Endothelial cell of hepatic sinusoid (primary cell): ENCODE results near the gene CARD14.
"Not testable (repeated sequence)": the region's sequence is repeated elsewhere in the genome, so short reads cannot be mapped to it uniquely, and the experiment has no call there.

Experiments
- in situ Hi-C: cut with HindIII; loops from 2 replicates; pipeline ENCODE4 v1.10.0; 2017; ENCODE audit warnings: low sequenced_read_pairs

CARD14 gene

GRCh38 chr17:80222376-80223141 lies 52.7 kb downstream of the CARD14 start:
- in situ Hi-C loops = no loop called here

DNA sequence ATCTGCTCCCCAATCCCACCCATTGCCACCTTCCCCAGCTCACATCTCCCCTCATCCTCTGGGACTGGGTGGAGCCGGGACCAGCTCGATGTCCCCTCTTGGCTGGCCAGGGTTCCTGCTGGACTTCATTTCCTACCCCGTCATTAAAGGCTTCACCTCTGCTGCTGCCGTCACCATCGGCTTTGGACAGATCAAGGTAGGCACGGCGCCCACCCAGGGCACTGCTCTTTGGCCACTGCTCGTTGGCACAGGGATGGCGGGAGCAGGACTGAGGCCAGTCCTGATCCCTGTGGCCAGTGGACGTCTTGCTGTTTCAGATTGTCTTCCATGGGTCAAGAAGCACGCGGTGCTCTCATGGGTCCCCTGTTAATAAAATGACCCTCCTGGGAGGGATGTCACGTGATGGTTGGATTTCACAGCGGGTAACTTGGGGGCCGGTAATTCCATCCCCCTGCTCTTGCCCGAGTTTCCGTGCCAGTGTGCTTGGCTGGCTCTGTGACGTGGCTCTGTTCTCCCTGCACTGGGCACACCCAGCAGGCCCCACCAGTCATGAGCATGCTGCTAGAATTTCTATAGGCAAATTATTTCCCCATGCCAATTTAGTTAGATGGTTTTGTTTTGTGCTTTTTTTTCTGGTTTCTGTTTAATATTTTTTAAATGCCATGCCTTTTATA lies 53.4 kb downstream of the CARD14 start:
- in situ Hi-C loops = no loop called here

DNA sequence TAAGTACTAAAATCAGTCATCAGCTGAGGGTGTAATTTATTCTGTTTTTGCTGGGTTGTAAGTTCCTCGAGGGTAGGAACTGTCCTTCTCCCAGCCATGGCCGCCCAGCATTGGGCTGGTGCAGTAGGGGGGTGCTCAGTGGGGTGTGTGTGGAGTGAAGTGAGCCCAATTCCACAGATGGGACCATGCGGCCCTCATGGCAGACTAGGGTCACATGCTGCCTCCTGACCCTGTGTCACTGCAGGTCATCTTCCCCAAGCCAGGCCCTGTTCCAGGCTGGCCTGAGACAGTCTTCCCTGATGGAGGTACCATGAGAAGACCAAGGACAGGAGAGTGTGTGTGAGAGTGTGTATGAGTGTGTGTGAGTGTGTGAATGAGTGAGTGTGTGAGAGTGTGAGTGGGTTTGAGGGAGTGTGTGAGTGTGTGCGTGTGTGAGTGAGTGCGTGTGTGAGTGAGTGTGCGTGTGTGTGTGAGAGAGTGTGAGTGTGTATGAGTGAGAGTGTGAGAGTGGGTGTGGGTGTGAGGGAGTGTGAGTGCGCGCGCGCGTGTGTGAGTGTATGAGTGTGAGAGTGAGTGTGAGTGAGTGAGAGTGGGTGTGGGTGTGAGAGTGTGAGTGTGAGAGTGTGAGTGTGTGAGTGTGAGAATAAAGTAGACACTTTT lies 54.1 kb downstream of the CARD14 start:
- in situ Hi-C loops = no loop called here

DNA sequence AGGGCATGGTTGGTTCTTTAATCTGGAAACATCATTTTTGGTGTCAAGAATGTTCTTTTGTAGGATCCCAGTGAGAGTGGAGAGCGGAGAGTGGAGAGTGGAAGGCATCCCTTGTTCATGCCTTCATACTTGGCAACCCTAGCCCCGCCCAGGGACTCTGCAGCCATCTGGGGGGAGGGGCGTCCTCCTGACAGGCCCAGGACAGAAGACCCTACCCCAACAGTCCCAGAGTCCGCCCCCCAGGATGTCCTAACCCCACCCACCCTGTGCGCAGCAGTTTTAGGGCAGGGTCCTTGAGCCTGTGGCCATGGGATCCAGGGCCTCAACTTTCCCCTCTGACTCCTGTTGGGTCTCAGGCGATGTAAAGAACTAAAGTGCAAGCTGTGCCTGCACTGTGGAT lies 54.9 kb downstream of the CARD14 start:
- in situ Hi-C loops = no loop called here

- in situ Hi-C loops = no loop called here
These were observed 55.4 kb downstream of the CARD14 start for GRCh38 chr17:80225230-80225629.

DNA sequence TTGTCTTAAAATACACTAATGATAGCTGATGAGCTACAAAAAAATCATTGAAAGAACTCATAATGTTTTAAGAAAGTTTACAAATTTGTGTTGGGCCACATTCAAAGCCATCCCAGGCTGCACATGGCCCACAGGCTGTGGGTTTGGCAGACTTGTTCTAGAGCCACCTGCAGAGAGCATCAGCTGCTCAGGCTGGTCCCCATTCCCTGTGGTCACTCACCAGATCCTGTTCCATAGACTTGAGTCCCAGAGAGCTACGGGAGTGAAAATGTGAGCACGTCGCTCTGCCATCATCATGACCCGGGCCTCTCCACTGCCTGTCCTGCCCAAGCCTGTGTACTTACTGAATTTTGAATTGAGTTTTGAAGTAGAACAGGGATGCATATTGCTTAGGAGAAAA lies 57.3 kb downstream of the CARD14 start:
- in situ Hi-C loops = no loop called here

DNA sequence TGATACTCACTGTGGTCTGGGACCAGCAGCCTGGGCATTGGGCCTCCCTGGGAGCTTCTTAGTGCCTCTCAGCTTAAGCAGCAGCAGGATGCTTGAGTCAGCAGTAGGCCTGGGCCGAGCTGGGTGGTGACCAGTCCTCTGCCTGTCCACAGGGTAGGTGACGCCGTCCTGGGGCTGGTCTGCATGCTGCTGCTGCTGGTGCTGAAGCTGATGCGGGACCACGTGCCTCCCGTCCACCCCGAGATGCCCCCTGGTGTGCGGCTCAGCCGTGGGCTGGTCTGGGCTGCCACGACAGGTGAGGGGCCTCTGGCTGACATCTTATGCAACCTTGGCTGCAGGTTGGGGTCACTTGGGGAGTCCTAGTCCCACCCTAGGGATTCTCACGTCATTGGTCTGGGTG lies 57.8 kb downstream of the CARD14 start:
- in situ Hi-C loops = no loop called here

DNA sequence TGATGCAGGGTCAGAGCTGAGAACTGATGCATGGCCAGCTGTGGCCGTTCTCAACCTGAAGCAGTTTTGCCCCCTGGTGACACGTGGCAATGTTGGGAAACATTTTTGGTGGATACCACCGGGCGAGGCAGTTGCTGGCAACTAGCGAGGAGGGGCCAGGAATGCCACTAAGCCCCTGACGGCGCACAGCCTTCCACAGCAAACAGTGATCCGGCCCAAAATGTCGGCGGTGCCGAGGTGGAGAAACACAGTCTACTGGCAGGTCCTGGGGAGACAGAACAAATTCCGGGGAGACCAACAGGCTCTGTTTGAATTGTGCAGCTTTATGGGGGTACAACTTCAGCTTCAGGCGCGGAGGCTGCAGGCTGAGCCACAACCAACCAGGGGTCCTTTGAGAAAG lies 58.6 kb downstream of the CARD14 start:
- in situ Hi-C loops = no loop called here

- in situ Hi-C loops = no loop called here
These were observed 59.2 kb downstream of the CARD14 start for GRCh38 chr17:80229011-80229410.

- in situ Hi-C loops = no loop called here
These were observed 62.6 kb downstream of the CARD14 start for GRCh38 chr17:80232438-80232837.

- in situ Hi-C loops = no loop called here
These were observed 63.4 kb downstream of the CARD14 start for GRCh38 chr17:80233202-80233601.

DNA sequence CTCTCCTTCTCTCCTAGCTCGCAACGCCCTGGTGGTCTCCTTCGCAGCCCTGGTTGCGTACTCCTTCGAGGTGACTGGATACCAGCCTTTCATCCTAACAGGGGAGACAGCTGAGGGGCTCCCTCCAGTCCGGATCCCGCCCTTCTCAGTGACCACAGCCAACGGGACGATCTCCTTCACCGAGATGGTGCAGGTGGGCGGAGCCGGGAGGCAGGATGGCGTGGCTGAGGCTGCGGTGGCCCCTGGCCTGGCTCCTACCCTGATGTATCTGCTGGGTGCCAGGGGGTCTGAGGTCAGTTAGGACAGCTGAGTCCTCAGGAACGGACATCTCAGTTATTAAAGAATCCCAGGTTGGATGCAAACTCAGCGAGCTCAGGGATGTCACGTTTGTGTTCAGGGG lies 67.1 kb downstream of the CARD14 start:
- in situ Hi-C loops = no loop called here

- in situ Hi-C loops = no loop called here
These were observed 67.6 kb downstream of the CARD14 start for GRCh38 chr17:80237386-80237785.

DNA sequence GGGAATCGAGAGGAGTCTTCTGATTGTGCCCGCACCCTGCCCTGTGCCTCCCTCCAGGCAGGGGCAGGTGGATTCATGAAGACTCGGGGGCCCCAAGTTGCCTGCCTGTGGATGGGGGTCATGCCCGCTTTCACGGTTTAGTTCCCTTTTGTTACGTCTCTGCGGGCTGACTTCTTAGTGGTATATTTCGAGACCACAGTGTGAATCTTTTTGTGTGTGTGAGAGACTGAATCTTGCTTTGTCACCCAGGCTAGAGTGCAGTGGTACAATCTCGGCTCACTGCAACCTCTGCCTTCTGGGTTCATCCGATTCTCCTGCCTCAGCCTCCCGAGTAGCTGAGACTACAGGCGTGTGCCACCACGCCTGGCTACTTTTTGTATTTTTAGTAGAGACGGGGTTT lies 72.7 kb downstream of the CARD14 start:
- in situ Hi-C loops = no loop called here

- in situ Hi-C loops = no loop called here
These were observed 74.0 kb downstream of the CARD14 start for GRCh38 chr17:80243526-80244433.

GRCh38 chr17:80244448-80244847 lies 74.6 kb downstream of the CARD14 start:
- in situ Hi-C loops = not testable (repeated sequence)

DNA sequence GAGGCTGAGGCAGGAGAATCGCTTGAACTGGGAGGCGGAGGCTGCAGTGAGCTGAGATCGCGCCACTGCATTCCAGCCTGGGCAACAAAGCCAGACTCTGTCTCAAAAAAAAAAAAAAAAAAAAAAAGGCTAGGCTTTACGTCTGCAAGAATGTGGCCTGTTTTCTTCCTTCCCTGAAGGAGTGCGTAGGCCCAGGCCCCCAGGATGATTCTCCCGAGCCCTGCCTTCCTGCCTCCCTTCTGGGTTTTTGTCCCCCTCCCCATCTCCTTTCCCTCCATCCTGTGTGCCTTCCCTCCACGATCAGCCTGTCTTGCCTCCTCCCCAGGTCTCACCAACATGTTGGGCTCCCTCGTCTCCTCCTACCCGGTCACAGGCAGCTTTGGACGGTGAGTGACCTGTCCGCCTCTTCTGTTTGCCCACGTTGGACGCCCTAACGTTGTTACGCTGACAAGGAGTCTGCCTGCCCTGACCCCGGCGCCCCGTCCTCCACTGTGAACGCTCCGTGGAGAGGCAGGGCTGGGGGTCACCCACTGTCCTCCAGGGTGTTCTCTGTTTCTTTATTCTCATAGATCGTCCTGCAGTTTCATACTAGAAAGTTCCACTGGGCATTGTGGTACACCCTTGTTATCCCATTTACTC lies 75.2 kb downstream of the CARD14 start:
- in situ Hi-C loops = no loop called here

GRCh38 chr17:80245566-80246265 lies 75.9 kb downstream of the CARD14 start:
- in situ Hi-C loops = no loop called here

- in situ Hi-C loops = no loop called here
These were observed 76.4 kb downstream of the CARD14 start for GRCh38 chr17:80246266-80246681.

DNA sequence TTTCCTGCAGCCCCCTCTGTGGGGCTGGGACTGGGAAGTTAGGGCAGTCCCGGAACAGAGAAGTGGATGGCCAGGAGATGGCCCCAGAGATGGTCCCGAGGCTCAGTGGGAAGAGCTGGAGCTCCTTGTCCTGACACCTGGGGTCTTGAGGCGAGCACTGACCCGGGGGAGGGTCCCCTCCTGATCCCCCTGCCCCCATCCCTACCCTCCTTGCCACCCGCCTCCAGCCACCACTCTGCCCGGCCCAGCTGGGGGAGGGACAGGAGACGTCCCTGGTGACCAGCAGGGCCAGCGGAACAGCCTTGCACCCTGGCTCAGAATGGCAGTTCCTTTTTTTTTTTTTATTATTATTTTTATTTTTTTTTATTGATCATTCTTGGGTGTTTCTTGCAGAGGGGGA lies 76.9 kb downstream of the CARD14 start:
- in situ Hi-C loops = no loop called here
